Natural killer cell (primary cell): Measurements from ENCODE around the gene PDE9A. TPM values are rescaled to one million over a fixed set of nuclear protein-coding genes. Genes with fewer than 3 reads are reported as not detected.

Experiments used
- ATAC-seq, 3 donors: fragments of 150-1000 bp in 2 of 3; fragments of 200-7000 bp in 1 of 3; cut with Tn5 transposase; 1 replicate in 1 of 3; 2 replicates in 2 of 3; pipeline ENCODE4 v1.10.0; 2021; ENCODE audit warnings: mild to moderate bottlenecking in 2 of 3, moderate library complexity in 2 of 3
- DNase-seq, 2 donors: peaks; one replicate each; pipeline versions ENCODE4 v3.0.0 to v3.0.0-alpha.2; 2013 to 2021; ENCODE audit warnings: mixed read lengths in 1 of 2
- H3K27ac ChIP-seq: one replicate; pipeline ENCODE4 v1.5.1; 2013; ENCODE audit warnings: mild to moderate bottlenecking, low read length
- H3K27me3 ChIP-seq: one replicate; pipeline ENCODE4 v1.6.1; 2013; ENCODE audit warnings: low read length; ENCODE audit not compliant: control insufficient read depth, insufficient read depth
- H3K36me3 ChIP-seq: one replicate; pipeline ENCODE4 v1.6.1; 2013; ENCODE audit warnings: low read length; ENCODE audit not compliant: control insufficient read depth, insufficient read depth
- H3K4me1 ChIP-seq: one replicate; pipeline ENCODE4 v1.6.1; 2013; ENCODE audit warnings: low read length; ENCODE audit not compliant: control insufficient read depth, insufficient read depth
- H3K4me3 ChIP-seq: one replicate; pipeline ENCODE4 v1.5.1; 2013; ENCODE audit warnings: low read length
- H3K9me3 ChIP-seq: one replicate; pipeline ENCODE4 v1.6.1; 2013; ENCODE audit warnings: low read length; ENCODE audit not compliant: control insufficient read depth, insufficient read depth
- H3K27ac Mint-ChIP-seq, 2 donors: one replicate each; pipeline ENCODE4 v1.8.0; 2022; ENCODE audit warnings: mild to moderate bottlenecking in 2 of 2, mixed read lengths in 2 of 2, moderate library complexity in 1 of 2
- H3K27me3 Mint-ChIP-seq, 2 donors: one replicate each; pipeline ENCODE4 v1.8.0; 2022; ENCODE audit warnings: low read depth in 2 of 2, mixed read lengths in 2 of 2
- H3K36me3 Mint-ChIP-seq: one replicate; pipeline ENCODE4 v1.8.0; 2022; ENCODE audit warnings: mixed read lengths
- H3K4me1 Mint-ChIP-seq, 2 donors: one replicate each; pipeline ENCODE4 v1.8.0; 2022; ENCODE audit warnings: mixed read lengths in 2 of 2
- H3K4me3 Mint-ChIP-seq: one replicate; pipeline ENCODE4 v1.8.0; 2022; ENCODE audit warnings: mild to moderate bottlenecking, moderate library complexity, mixed read lengths
- H3K9me3 Mint-ChIP-seq, 2 donors: one replicate each; pipeline ENCODE4 v1.8.0; 2022; ENCODE audit warnings: mixed read lengths in 2 of 2
- CTCF ChIP-seq: fragments of 200-600 bp; IDR thresholded peaks from one replicate; pipeline ENCODE4 v1.8.0; 2022; ENCODE audit warnings: antibody characterized with exemption
- WGBS: methylation state at CpG from one replicate; pipeline ENCODE4 v1.1.7; 2013; ENCODE audit warnings: missing lambda C conversion rate; ENCODE audit not compliant: insufficient coverage; 5-methylcytosine and 5-hydroxymethylcytosine counted together
- intact Hi-C: fragments of 100-400 bp; cut with micrococcal nuclease; formaldehyde crosslinking; loops from one replicate; pipeline ENCODE4 v1.14.2; 2022
- total RNA-seq, 4 donors: library from RNA; stranded (reverse); fragments of 120-200 nt in 1 of 4; gene quantifications; one replicate each; pipeline versions ENCODE4 v1.2.3 to v1.2.4, GENCODE V29; 2013 to 2022

Gene PDE9A
- total RNA-seq, 3 donors from 2014 or later (not counting 1 experiment from before 2014, with no cell fraction given): 1.0 to 4.1 (median 1.2) TPM

DNA sequence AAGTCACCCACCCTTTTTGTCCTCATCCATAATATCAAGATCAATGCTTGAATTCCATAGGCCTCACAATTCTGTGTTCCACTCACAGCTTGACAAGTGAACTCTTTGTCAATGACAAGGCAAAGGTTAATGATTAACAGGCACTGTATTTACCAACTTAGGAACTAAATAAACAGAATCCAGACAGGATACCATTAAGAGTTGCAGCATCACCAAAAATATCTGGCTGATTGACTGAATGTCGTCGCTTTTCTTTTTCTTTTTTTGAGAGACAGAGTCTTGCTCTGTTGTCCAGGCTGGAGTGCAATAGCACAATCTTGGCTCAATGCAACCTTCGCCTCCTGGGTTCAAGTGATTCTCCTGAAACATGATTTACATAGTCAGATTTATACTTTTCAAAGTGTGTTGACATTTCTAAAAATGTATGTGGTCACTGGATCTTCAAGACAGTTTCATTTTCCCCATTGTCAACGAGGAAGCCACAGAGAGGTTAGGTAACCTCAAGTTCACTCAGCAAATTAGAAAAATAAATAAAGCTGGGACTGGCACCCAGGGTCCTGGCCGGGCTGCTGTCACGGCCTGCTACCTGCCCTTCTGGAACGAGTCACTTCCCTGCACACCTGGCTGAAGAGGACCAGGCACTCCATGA lies 81.0 kb downstream of the PDE9A start:
- Mint-ChIP-seq H3K27ac (peak overlapping the region; percentile 15 to 86), H3K27me3 (peaks cover 0 to 1% of the 10 kb centered on the region in 2 donors), H3K4me3 (peak overlapping the region; percentile 64), H3K9me3 (no peaks in the 10 kb centered on the region), H3K4me1 (peaks cover 7 to 39% of the 10 kb centered on the region in 2 donors), H3K36me3 (no peaks in the 10 kb centered on the region)
- Histone ChIP-seq H3K9me3 (no peaks in the 10 kb centered on the region), H3K36me3 (no peaks in the 10 kb centered on the region), H3K27ac (peak overlapping the region; percentile 9), H3K4me3 (no peak overlapping the region), H3K4me1 (peaks cover 19% of the 10 kb centered on the region), H3K27me3 (no peaks in the 10 kb centered on the region)
- ATAC-seq: peak in 1 of 3 donors; percentile 29
- no peak for TF ChIP-seq CTCF
- WGBS: 26% methylated on average over 6 of the region's 7 CpGs
- intact Hi-C loops: loop anchor here (10.0 kb wide), 1 partner anchor 100 kb away; no protein-coding TSS in a partner anchor
- DNase-seq: no peak

- Histone ChIP-seq H3K27ac (no peak overlapping the region), H3K9me3 (no peaks in the 10 kb centered on the region), H3K36me3 (no peaks in the 10 kb centered on the region), H3K27me3 (no peaks in the 10 kb centered on the region), H3K4me3 (no peak overlapping the region), H3K4me1 (peaks cover 19% of the 10 kb centered on the region)
- Mint-ChIP-seq H3K36me3 (no peaks in the 10 kb centered on the region), H3K4me1 (peaks cover 7 to 40% of the 10 kb centered on the region in 2 donors), H3K4me3 (no peak overlapping the region), H3K27me3 (no peaks in the 10 kb centered on the region), H3K27ac (peak overlapping the region in 1 of 2 donors; percentile 86), H3K9me3 (no peaks in the 10 kb centered on the region)
- no peak for ATAC-seq
- DNase-seq: no peak
- 90% methylated on average over 8 of the region's 8 CpGs for WGBS
- TF ChIP-seq CTCF: no peak
- intact Hi-C loops: loop anchor here (10.0 kb wide), 1 partner anchor 100 kb away; no protein-coding TSS in a partner anchor
Observed at GRCh38 chr21:42735061-42735460, 81.6 kb downstream of the PDE9A start.

DNA sequence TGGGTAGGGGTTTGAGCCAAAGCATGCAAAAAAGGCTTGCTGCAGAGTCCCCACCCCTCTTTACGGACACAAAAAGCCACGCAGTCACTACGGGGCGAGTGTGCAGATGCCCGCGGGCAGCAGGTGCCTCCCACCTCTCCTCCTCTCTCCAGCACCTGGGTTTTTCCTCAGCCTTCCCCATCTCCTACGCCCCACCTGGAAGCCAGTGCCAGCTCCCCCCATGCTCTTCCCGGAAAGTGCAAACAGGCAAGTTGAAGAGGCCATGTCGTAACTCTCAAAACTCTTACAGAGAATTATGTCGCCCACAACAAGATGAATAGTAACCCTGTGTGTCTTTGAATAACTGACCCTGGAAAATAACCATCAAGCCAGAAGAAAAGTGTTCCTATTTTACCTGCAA lies 82.5 kb downstream of the PDE9A start:
- TF ChIP-seq CTCF: no peak
- no peaks in the 10 kb centered on the region for H3K36me3 Mint-ChIP-seq
- H3K27me3 ChIP-seq: no peaks in the 10 kb centered on the region
- WGBS: 95% methylated on average over 10 of the region's 10 CpGs
- no peak overlapping the region for H3K27ac ChIP-seq
- H3K36me3 ChIP-seq: no peaks in the 10 kb centered on the region
- no peaks in the 10 kb centered on the region for H3K9me3 ChIP-seq
- no peak for ATAC-seq
- no peak overlapping the region for H3K4me3 Mint-ChIP-seq
- H3K4me1 Mint-ChIP-seq: peaks cover 7 to 40% of the 10 kb centered on the region in 2 donors
- no peaks in the 10 kb centered on the region for H3K27me3 Mint-ChIP-seq
- no peak for DNase-seq
- no peak overlapping the region for H3K4me3 ChIP-seq
- peaks cover 19% of the 10 kb centered on the region for H3K4me1 ChIP-seq
- no peaks in the 10 kb centered on the region for H3K9me3 Mint-ChIP-seq
- peak overlapping the region in 1 of 2 donors; percentile 98 for H3K27ac Mint-ChIP-seq
- intact Hi-C loops: loop anchor here (10.0 kb wide), 1 partner anchor 99 kb away; no protein-coding TSS in a partner anchor
